Bronchial epithelial cell (primary cell): ENCODE results near the gene TMPRSS4. TPM values are rescaled to one million over a fixed set of nuclear protein-coding genes. Genes with fewer than 3 reads are reported as not detected.

Source experiments
- DNase-seq: peaks from one replicate; pipeline ENCODE4 v3.0.0-alpha.2; 2010; ENCODE audit warnings: low read depth
- FAIRE-seq: peaks from 2 replicates; lab custom pipeline; 2011; peaks lifted over from hg19 to GRCh38; lab: Jason Lieb, UNC
- H3K27me3 ChIP-seq: 2 replicates; pipeline ENCODE4 v1.5.1; 2011; ENCODE audit warnings: low read length; ENCODE audit not compliant: control insufficient read depth, insufficient read depth
- H3K36me3 ChIP-seq: 2 replicates; pipeline ENCODE4 v1.5.1; 2011; ENCODE audit warnings: low read length; ENCODE audit not compliant: control insufficient read depth, insufficient read depth
- H3K4me3 ChIP-seq: 2 replicates; pipeline ENCODE4 v1.5.1; 2011; ENCODE audit warnings: mild to moderate bottlenecking, low read depth, low read length, control low read depth
- CTCF ChIP-seq: IDR thresholded peaks from 2 replicates; pipeline ENCODE4 v1.5.1; 2011; ENCODE audit warnings: mild to moderate bottlenecking, moderate library complexity, low read length, control low read depth, inconsistent platforms; ENCODE audit not compliant: insufficient read depth, severe bottlenecking
- total RNA-seq: library from RNA; depleted of rRNA; stranded (reverse); fragments of >200 nt; gene quantifications from 2 replicates; pipeline ENCODE4 v1.2.1, GENCODE V29; 2014

TMPRSS4 gene
- total RNA-seq, 1 donor from 2014 or later, result 42.4 TPM

GRCh38 chr11:118144301-118145268 is 67.7 kb downstream of the TMPRSS4 start:
- H3K36me3 ChIP-seq, result no peaks in the 10 kb centered on the region
- FAIRE-seq (no peak), DNase-seq (no peak)
- H3K27me3 ChIP-seq, result no peaks in the 10 kb centered on the region
- no peak for TF ChIP-seq CTCF
- H3K4me3 ChIP-seq, result no peak overlapping the region

GRCh38 chr11:118145285-118146227 is 68.7 kb downstream of the TMPRSS4 start:
- H3K27me3 ChIP-seq, result no peaks in the 10 kb centered on the region
- H3K36me3 ChIP-seq, result no peaks in the 10 kb centered on the region
- DNase-seq (peak; percentile 84), FAIRE-seq (no peak)
- peak; percentile 87 for TF ChIP-seq CTCF
- H3K4me3 ChIP-seq, result peak overlapping the region; percentile 53

- Histone ChIP-seq H3K27me3 (no peaks in the 10 kb centered on the region), H3K36me3 (no peaks in the 10 kb centered on the region), H3K4me3 (no peak overlapping the region)
- TF ChIP-seq CTCF, result no peak
- DNase-seq (no peak), FAIRE-seq (peak; percentile 68)
These were observed 69.7 kb downstream of the TMPRSS4 start for GRCh38 chr11:118146554-118146953.

- Histone ChIP-seq H3K4me3 (no peak overlapping the region), H3K36me3 (no peaks in the 10 kb centered on the region), H3K27me3 (no peaks in the 10 kb centered on the region)
- no peak for TF ChIP-seq CTCF
- no peak for DNase-seq
- FAIRE-seq, result no peak
These were observed 70.6 kb downstream of the TMPRSS4 start for GRCh38 chr11:118147502-118147901.

- H3K36me3 ChIP-seq, result no peaks in the 10 kb centered on the region
- H3K4me3 ChIP-seq, result no peak overlapping the region
- no peaks in the 10 kb centered on the region for H3K27me3 ChIP-seq
- FAIRE-seq (no peak), DNase-seq (no peak)
- no peak for TF ChIP-seq CTCF
These were observed 71.4 kb downstream of the TMPRSS4 start for GRCh38 chr11:118148240-118148639.
